Adrenal gland (tissue), 5 donors: ENCODE data around the gene CAMTA1.

Experiments
- POLR2A ChIP-seq, 2 donors: fragments of 450-650 bp; IDR thresholded peaks; one replicate each; pipeline ENCODE4 v1.6.1; 2017; ENCODE audit warnings: antibody characterized with exemption in 2 of 2, mild to moderate bottlenecking in 2 of 2, moderate library complexity in 1 of 2
- TF ChIP-seq, protein P1 (sequence below), 6 experiments: fragments of 450-650 bp in 4 of 6; fragments of 200-600 bp in 2 of 6; sonication (generic) in 1 of 6; IDR thresholded peaks; 1 replicate in 5 of 6; 2 replicates in 1 of 6; pipeline versions ENCODE4 v1.5.1 to v1.8.0; 2016 to 2021; ENCODE audit warnings: antibody characterized with exemption in 6 of 6, mild to moderate bottlenecking in 2 of 6, moderate library complexity in 1 of 6
- donor health status: DM: no; HTN: no; CAD: no.

DNA sequence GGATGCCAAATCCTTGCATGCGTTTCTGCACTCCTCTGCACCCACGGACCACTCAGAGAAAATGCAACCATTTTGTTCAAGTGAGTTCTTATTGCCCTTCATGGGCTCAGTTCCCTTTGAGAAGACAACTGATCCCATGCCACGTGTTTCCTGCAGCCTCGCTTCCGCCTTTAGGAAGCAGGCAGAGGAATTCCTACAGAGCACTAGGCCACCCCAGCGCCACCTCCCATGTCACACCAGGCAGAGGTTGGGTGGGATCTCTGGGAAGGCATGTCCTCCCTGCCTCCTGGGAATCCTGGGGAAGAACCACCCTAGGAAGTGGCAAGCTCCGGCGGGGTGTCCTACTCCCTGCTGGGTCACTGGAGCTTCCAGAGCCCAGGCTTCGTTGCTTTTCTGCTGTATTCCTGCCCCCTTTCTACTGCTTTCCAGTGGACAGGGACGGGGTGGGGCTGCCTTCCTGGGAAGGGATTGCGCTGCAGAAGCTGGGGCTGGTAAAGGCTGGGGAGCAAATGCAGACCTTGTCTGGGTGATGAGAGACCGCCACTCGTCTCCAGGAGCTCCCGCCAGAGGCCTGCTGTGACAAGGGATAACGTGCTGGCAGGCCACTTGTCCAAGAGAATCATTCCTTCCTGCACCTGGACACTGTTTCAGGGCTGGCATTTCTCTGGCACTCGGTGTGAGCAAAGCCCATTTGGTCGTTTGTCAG is 507.6 kb downstream of the CAMTA1 start:
- TF ChIP-seq, protein P1, sequence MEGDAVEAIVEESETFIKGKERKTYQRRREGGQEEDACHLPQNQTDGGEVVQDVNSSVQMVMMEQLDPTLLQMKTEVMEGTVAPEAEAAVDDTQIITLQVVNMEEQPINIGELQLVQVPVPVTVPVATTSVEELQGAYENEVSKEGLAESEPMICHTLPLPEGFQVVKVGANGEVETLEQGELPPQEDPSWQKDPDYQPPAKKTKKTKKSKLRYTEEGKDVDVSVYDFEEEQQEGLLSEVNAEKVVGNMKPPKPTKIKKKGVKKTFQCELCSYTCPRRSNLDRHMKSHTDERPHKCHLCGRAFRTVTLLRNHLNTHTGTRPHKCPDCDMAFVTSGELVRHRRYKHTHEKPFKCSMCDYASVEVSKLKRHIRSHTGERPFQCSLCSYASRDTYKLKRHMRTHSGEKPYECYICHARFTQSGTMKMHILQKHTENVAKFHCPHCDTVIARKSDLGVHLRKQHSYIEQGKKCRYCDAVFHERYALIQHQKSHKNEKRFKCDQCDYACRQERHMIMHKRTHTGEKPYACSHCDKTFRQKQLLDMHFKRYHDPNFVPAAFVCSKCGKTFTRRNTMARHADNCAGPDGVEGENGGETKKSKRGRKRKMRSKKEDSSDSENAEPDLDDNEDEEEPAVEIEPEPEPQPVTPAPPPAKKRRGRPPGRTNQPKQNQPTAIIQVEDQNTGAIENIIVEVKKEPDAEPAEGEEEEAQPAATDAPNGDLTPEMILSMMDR (IDR thresholded peaks at IDR 0.05), result no peak
- TF ChIP-seq POLR2A (IDR thresholded peaks at IDR 0.05), result no peak
